H9 (cell line): ENCODE data around the gene ARPC1B. TPM values are rescaled to one million over a fixed set of nuclear protein-coding genes. Genes with fewer than 3 reads are reported as not detected.

Source experiments
- DNase-seq: peaks from one replicate; pipeline ENCODE4 v3.0.0-alpha.2; 2017
- H2AFZ ChIP-seq: one replicate; pipeline ENCODE4 v1.6.1; 2013; ENCODE audit warnings: mild to moderate bottlenecking, low read length, control low read depth, moderate library complexity
- H2AK5ac ChIP-seq: 2 replicates; pipeline ENCODE4 v1.6.1; 2013; ENCODE audit warnings: low read length, control low read depth, mixed read lengths; ENCODE audit not compliant: insufficient read length
- H2BK120ac ChIP-seq: one replicate; pipeline ENCODE4 v1.6.1; 2013; ENCODE audit warnings: low read depth, mild to moderate bottlenecking, low read length, control low read depth, inconsistent platforms; ENCODE audit not compliant: poor library complexity, severe bottlenecking
- H2BK12ac ChIP-seq: 2 replicates; pipeline ENCODE4 v1.6.1; 2013; ENCODE audit warnings: low read length, control low read depth, mixed read lengths, low read depth; ENCODE audit not compliant: insufficient read length
- H2BK15ac ChIP-seq: 2 replicates; pipeline ENCODE4 v1.6.1; 2013; ENCODE audit warnings: low read depth, low read length, control low read depth
- H2BK20ac ChIP-seq: one replicate; pipeline ENCODE4 v1.6.1; 2013; ENCODE audit warnings: low read depth, mild to moderate bottlenecking, low read length, control low read depth, inconsistent platforms; ENCODE audit not compliant: poor library complexity, severe bottlenecking
- H2BK5ac ChIP-seq: 2 replicates; pipeline ENCODE4 v1.6.1; 2013; ENCODE audit warnings: low read length, control low read depth, mixed read lengths; ENCODE audit not compliant: insufficient read length
- H3K14ac ChIP-seq: 2 replicates; pipeline ENCODE4 v1.6.1; 2013; ENCODE audit warnings: low read length, control low read depth; ENCODE audit not compliant: insufficient read depth
- H3K18ac ChIP-seq: 2 replicates; pipeline ENCODE4 v1.6.1; 2013; ENCODE audit warnings: low read depth, mild to moderate bottlenecking, mixed read lengths, low read length, control low read depth; ENCODE audit not compliant: insufficient read length
- H3K23ac ChIP-seq: 2 replicates; pipeline ENCODE4 v1.6.1; 2013; ENCODE audit warnings: low read length, control low read depth, mixed read lengths, low read depth; ENCODE audit not compliant: insufficient read length
- H3K23me2 ChIP-seq: 2 replicates; pipeline ENCODE4 v1.6.1; 2013; ENCODE audit warnings: low read depth, mild to moderate bottlenecking, mixed read lengths, low read length, control low read depth; ENCODE audit not compliant: insufficient read length, poor library complexity, severe bottlenecking
- H3K27ac ChIP-seq: 2 replicates; pipeline ENCODE4 v1.5.1; 2013; ENCODE audit warnings: low read length, control low read depth, mixed read lengths, low read depth; ENCODE audit not compliant: insufficient read length
- H3K27me3 ChIP-seq: 2 replicates; pipeline ENCODE4 v1.6.1; 2013; ENCODE audit warnings: low read length, control low read depth, inconsistent platforms; ENCODE audit not compliant: insufficient read depth
- H3K4ac ChIP-seq: 2 replicates; pipeline ENCODE4 v1.6.1; 2013; ENCODE audit warnings: low read depth, mild to moderate bottlenecking, control low read depth, inconsistent platforms, low read length, moderate library complexity
- H3K4me1 ChIP-seq: 2 replicates; pipeline ENCODE4 v1.6.1; 2013; ENCODE audit warnings: low read length, control low read depth, inconsistent platforms; ENCODE audit not compliant: insufficient read depth
- H3K4me2 ChIP-seq: 2 replicates; pipeline ENCODE4 v1.6.1; 2013; ENCODE audit warnings: low read length, control low read depth, mixed read lengths; ENCODE audit not compliant: insufficient read length, insufficient read depth
- H3K56ac ChIP-seq: 2 replicates; pipeline ENCODE4 v1.6.1; 2013; ENCODE audit warnings: low read depth, mild to moderate bottlenecking, mixed read lengths, low read length, control low read depth; ENCODE audit not compliant: insufficient read length
- H3K79me1 ChIP-seq: 2 replicates; pipeline ENCODE4 v1.6.1; 2013; ENCODE audit warnings: low read depth, mild to moderate bottlenecking, moderate library complexity, low read length, control low read depth, inconsistent platforms; ENCODE audit not compliant: insufficient read depth, poor library complexity, severe bottlenecking
- H3K79me2 ChIP-seq: 2 replicates; pipeline ENCODE4 v1.6.1; 2013; ENCODE audit warnings: low read length, control low read depth, inconsistent platforms; ENCODE audit not compliant: insufficient read depth
- H3K9ac ChIP-seq: 2 replicates; pipeline ENCODE4 v1.6.1; 2013; ENCODE audit warnings: low read length, control low read depth, mixed read lengths; ENCODE audit not compliant: insufficient read length; ENCODE audit errors: extremely low read depth
- H3K9me3 ChIP-seq: one replicate; pipeline ENCODE4 v1.6.1; 2013; ENCODE audit warnings: low read depth, low read length, inconsistent platforms; ENCODE audit not compliant: control insufficient read depth
- H3T11ph ChIP-seq: one replicate; pipeline ENCODE4 v1.6.1; 2013; ENCODE audit warnings: mild to moderate bottlenecking, low read length, control low read depth, inconsistent platforms
- H4K20me1 ChIP-seq: one replicate; pipeline ENCODE4 v1.6.1; 2013; ENCODE audit not compliant: control insufficient read depth, insufficient read length, insufficient read depth
- H4K5ac ChIP-seq: 2 replicates; pipeline ENCODE4 v1.6.1; 2013; ENCODE audit warnings: low read depth, mild to moderate bottlenecking, mixed read lengths, low read length, control low read depth; ENCODE audit not compliant: insufficient read length
- H4K8ac ChIP-seq: replicated peaks from 2 replicates; pipeline ENCODE4 v1.6.1; 2013; ENCODE audit warnings: low read length, control low read depth, mixed read lengths, low read depth; ENCODE audit not compliant: insufficient read length
- H4K91ac ChIP-seq: 2 replicates; pipeline ENCODE4 v1.6.1; 2013; ENCODE audit warnings: low read depth, mild to moderate bottlenecking, moderate library complexity, mixed read lengths, low read length, control low read depth; ENCODE audit not compliant: insufficient read length
- H3K27ac Mint-ChIP-seq, 3 experiments: 2 replicates in 2 of 3; 3 replicates in 1 of 3; pipeline ENCODE4 v1.8.0; 2020 to 2021; ENCODE audit warnings: mixed read lengths in 3 of 3, mild to moderate bottlenecking in 1 of 3, moderate library complexity in 1 of 3
- H3K27me3 Mint-ChIP-seq: 2 replicates; pipeline ENCODE4 v1.8.0; 2021; ENCODE audit warnings: low read depth, mild to moderate bottlenecking, moderate library complexity, mixed read lengths
- H3K36me3 Mint-ChIP-seq, 3 experiments: 2 replicates in 2 of 3; 3 replicates in 1 of 3; pipeline ENCODE4 v1.8.0; 2020 to 2021; ENCODE audit warnings: low read depth in 3 of 3, mixed read lengths in 3 of 3; ENCODE audit not compliant: insufficient read depth in 1 of 3
- H3K4me1 Mint-ChIP-seq, 2 experiments: 2 replicates each; pipeline ENCODE4 v1.8.0; 2020; ENCODE audit warnings: mixed read lengths in 2 of 2
- H3K4me3 Mint-ChIP-seq, 2 experiments: 2 replicates in 1 of 2; 3 replicates in 1 of 2; pipeline ENCODE4 v1.8.0; 2020 to 2021; ENCODE audit warnings: mild to moderate bottlenecking in 2 of 2, mixed read lengths in 2 of 2, moderate library complexity in 1 of 2
- H3K9me3 Mint-ChIP-seq, 2 experiments: 2 replicates in 1 of 2; 3 replicates in 1 of 2; pipeline ENCODE4 v1.8.0; 2020; ENCODE audit warnings: mild to moderate bottlenecking in 2 of 2, mixed read lengths in 2 of 2, moderate library complexity in 1 of 2
- WGBS: extraction: QIAGEN DNeasy Blood & Tissue Kit; methylation state at CpG from one replicate; pipeline ENCODE4 v1.1.7; 2013; ENCODE audit warnings: missing lambda C conversion rate, low lambda C conversion rate, mixed read lengths; ENCODE audit not compliant: insufficient read length; ENCODE audit errors: extremely low coverage; 5-methylcytosine and 5-hydroxymethylcytosine counted together
- total RNA-seq: library from RNA; stranded (reverse); gene quantifications from 2 replicates; pipeline ENCODE4 v1.2.1, GENCODE V29; 2021
- TF ChIP-seq, protein P1 (sequence below): fragments of 200-600 bp; sonication (generic); conservative IDR thresholded peaks from 3 replicates; pipeline ENCODE4 v1.8.0; 2021; ENCODE audit warnings: antibody characterized with exemption, mild to moderate bottlenecking

The ARPC1B gene
- total RNA-seq, 1 experiment from 2014 or later = 56.3 TPM

DNA sequence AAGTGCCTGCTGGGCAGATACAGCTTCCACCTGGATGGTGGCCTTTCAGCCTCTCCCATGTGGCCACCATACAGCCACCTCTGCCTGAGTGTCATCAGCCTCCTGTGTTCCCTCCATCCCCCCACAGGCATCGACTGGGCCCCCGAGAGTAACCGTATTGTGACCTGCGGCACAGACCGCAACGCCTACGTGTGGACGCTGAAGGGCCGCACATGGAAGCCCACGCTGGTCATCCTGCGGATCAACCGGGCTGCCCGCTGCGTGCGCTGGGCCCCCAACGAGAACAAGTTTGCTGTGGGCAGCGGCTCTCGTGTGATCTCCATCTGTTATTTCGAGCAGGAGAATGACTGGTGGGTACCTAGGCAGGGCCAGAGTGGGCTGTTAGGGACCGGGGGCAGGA is 13.4 kb downstream of the ARPC1B start:
- H3K56ac ChIP-seq = no peak overlapping the region
- no peaks in the 10 kb centered on the region; the same call in 1 of the 2 replicates for H3K27me3 Mint-ChIP-seq
- TF ChIP-seq, protein P1, sequence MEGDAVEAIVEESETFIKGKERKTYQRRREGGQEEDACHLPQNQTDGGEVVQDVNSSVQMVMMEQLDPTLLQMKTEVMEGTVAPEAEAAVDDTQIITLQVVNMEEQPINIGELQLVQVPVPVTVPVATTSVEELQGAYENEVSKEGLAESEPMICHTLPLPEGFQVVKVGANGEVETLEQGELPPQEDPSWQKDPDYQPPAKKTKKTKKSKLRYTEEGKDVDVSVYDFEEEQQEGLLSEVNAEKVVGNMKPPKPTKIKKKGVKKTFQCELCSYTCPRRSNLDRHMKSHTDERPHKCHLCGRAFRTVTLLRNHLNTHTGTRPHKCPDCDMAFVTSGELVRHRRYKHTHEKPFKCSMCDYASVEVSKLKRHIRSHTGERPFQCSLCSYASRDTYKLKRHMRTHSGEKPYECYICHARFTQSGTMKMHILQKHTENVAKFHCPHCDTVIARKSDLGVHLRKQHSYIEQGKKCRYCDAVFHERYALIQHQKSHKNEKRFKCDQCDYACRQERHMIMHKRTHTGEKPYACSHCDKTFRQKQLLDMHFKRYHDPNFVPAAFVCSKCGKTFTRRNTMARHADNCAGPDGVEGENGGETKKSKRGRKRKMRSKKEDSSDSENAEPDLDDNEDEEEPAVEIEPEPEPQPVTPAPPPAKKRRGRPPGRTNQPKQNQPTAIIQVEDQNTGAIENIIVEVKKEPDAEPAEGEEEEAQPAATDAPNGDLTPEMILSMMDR = no peak

More for the DNA sequence above, 13.4 kb downstream of the ARPC1B start:
- Histone ChIP-seq H3K9ac (no peak overlapping the region), H3K14ac (no peak overlapping the region), H4K8ac (no peak overlapping the region), H3K27ac (no peak overlapping the region), H2BK120ac (no peak overlapping the region), H2AFZ (no peak overlapping the region), H4K5ac (no peak overlapping the region), H3K27me3 (no peaks in the 10 kb centered on the region), H3K9me3 (no peaks in the 10 kb centered on the region), H3K4ac (no peak overlapping the region), H3K79me1 (no peaks in the 10 kb centered on the region), H3K79me2 (no peaks in the 10 kb centered on the region), H2BK15ac (no peak overlapping the region), H2BK20ac (no peak overlapping the region), H3T11ph (no peak overlapping the region), H2AK5ac (no peak overlapping the region), H3K18ac (no peak overlapping the region), H3K23me2 (peaks cover 9% of the 10 kb centered on the region), H3K4me2 (no peak overlapping the region), H3K4me1 (no peaks in the 10 kb centered on the region), H2BK5ac (no peak overlapping the region), H4K91ac (no peak overlapping the region), H4K20me1 (no peaks in the 10 kb centered on the region), H3K23ac (no peak overlapping the region), H2BK12ac (no peak overlapping the region)
- Mint-ChIP-seq H3K4me1 (peaks cover 3 to 4% of the 10 kb centered on the region in 2 experiments; a peak in 2 of 4 replicates), H3K27ac (no peak overlapping the region), H3K36me3 (peaks cover 14 to 52% (median 24%) of the 10 kb centered on the region in 3 experiments), H3K9me3 (no peaks in the 10 kb centered on the region; a peak in 1 of 5 replicates), H3K4me3 (no peak overlapping the region)
- DNase-seq = no peak
- no CpG with 5 or more reads among the region's 20 CpGs for WGBS
